ENCODE measurements around the gene PKDREJ. TPM values are rescaled to one million over a fixed set of nuclear protein-coding genes. Genes with fewer than 3 reads are reported as not detected.

Gene PKDREJ
- total RNA-seq, 1 experiment from 2014 or later: 0.04 TPM

DNA sequence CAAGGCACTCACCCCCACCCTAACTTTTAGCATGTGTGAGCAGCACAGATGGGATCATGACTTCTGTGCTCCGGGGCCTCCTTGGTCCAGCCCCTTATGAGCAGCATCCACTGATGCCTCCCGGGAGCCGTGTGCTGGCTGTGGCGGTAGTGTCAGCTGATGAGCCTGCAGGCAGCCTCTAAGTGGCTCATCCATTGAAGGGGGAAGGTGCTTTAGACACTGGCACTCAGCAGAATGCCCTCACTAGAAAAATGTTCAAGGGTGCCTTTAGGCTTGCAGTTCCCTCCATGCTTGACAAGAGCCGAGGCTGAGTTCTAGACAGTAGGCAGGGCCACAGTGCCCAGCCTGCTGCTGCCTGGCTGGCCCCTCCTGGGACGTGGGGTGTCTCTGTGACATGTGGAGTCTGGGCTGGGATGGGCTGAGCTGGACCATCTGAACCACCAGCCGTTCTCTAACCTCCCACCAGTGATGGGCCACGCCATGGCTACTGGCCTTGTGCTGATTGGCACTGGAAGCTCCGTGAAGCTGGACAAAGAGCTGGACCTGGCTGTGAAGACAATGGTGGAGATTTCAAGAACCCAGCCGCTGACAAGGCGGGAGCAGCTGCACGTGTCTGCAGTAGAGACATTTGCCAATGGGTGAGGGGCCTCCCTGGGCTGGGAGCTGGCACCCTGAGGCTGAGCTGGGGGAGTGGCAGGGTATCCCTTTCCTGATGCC is 10.4 kb upstream of the PKDREJ start:
- no peak overlapping the region for H3K4ac ChIP-seq (ENCODE audit: low read depth, low read length)
- no peak overlapping the region for H2BK20ac ChIP-seq (ENCODE audit: low read depth, low read length, poor library complexity, severe bottlenecking)
- no peak overlapping the region for H2BK15ac ChIP-seq (ENCODE audit: low read depth, low read length)
- no peaks in the 10 kb centered on the region for H3K79me2 ChIP-seq (ENCODE audit: insufficient read depth, low read length)
- H2BK120ac ChIP-seq (ENCODE audit: low read depth, low read length, poor library complexity, severe bottlenecking): no peak overlapping the region
- no peak overlapping the region for H2AK5ac ChIP-seq (ENCODE audit: insufficient read length, low read length)
- no peak overlapping the region for H2BK5ac ChIP-seq (ENCODE audit: insufficient read length, low read length)
- H3K4me2 ChIP-seq (ENCODE audit: insufficient read depth, insufficient read length, low read length): no peak overlapping the region
- H3K9me3 Mint-ChIP-seq: peaks cover 0 to 5% of the 10 kb centered on the region in 2 experiments; a peak in 1 of 5 replicates
- H4K8ac ChIP-seq (replicated peaks; ENCODE audit: insufficient read length, low read depth, low read length): no peak overlapping the region
- H3K23ac ChIP-seq (ENCODE audit: insufficient read length, low read depth, low read length): no peak overlapping the region
- no peak for TF ChIP-seq CTCF (conservative IDR thresholded peaks at IDR 0.05)
- no peak overlapping the region for H3K18ac ChIP-seq (ENCODE audit: insufficient read length, low read depth, low read length)
- no peak overlapping the region for H4K5ac ChIP-seq (ENCODE audit: insufficient read length, low read depth, low read length)
- H3K27me3 Mint-ChIP-seq (ENCODE audit: low read depth): no peaks in the 10 kb centered on the region
- no peaks in the 10 kb centered on the region for H3K9me3 ChIP-seq (ENCODE audit: control insufficient read depth, low read depth, low read length)
- no peak overlapping the region for H3K56ac ChIP-seq (ENCODE audit: insufficient read length, low read depth, low read length)
- H3T11ph ChIP-seq (ENCODE audit: low read length): no peak overlapping the region
- no peaks in the 10 kb centered on the region for H3K4me1 Mint-ChIP-seq
- no peak overlapping the region for H3K27ac Mint-ChIP-seq
- peaks cover 22 to 49% (median 47%) of the 10 kb centered on the region in 3 experiments; a peak in 6 of 7 replicates for H3K36me3 Mint-ChIP-seq (ENCODE audit: insufficient read depth in 1 of 3, low read depth in 3 of 3)
- no peak for DNase-seq
- H3K27ac ChIP-seq (ENCODE audit: insufficient read length, low read depth, low read length): no peak overlapping the region
- no peak overlapping the region for H4K91ac ChIP-seq (ENCODE audit: insufficient read length, low read depth, low read length)
- no peak overlapping the region for H3K9ac ChIP-seq (ENCODE audit: extremely low read depth, insufficient read length, low read length)
- no CpG with 5 or more reads among the region's 12 CpGs for WGBS (ENCODE audit: extremely low coverage, insufficient read length, low lambda C conversion rate)
- no peaks in the 10 kb centered on the region for H3K79me1 ChIP-seq (ENCODE audit: insufficient read depth, low read depth, low read length, poor library complexity, severe bottlenecking)
- H3K4me1 ChIP-seq (ENCODE audit: insufficient read depth, low read length): no peaks in the 10 kb centered on the region
- peaks cover 4% of the 10 kb centered on the region for H4K20me1 ChIP-seq (ENCODE audit: control insufficient read depth, insufficient read depth, insufficient read length)
- H2AFZ ChIP-seq (ENCODE audit: low read length): no peak overlapping the region
- H3K23me2 ChIP-seq (ENCODE audit: insufficient read length, low read depth, low read length, poor library complexity, severe bottlenecking): no peaks in the 10 kb centered on the region
- H3K4me3 Mint-ChIP-seq: no peak overlapping the region
- no peaks in the 10 kb centered on the region for H3K27me3 ChIP-seq (ENCODE audit: insufficient read depth, low read length)
- H3K14ac ChIP-seq (ENCODE audit: insufficient read depth, low read length): no peak overlapping the region
- H2BK12ac ChIP-seq (ENCODE audit: insufficient read length, low read depth, low read length): no peak overlapping the region

Data from H9 (cell line).